ENCODE results near the gene TNFAIP3. TPM values are rescaled to one million over a fixed set of nuclear protein-coding genes. Genes with fewer than 3 reads are reported as not detected.

Gene TNFAIP3
- total RNA-seq, 4 donors from 2014 or later: 21.6 to 48.4 (median 32.8) TPM

GRCh38 chr6:137845460-137845859 lies 21.6 kb upstream of the TNFAIP3 start:
- no peak for DNase-seq (ENCODE audit: low spot score in 2 of 2)
- H3K27me3 ChIP-seq: no peaks in the 10 kb centered on the region
- TF ChIP-seq CTCF (IDR thresholded peaks at IDR 0.05) (peak in 1 of 5 experiments; percentile 15), EP300 (IDR thresholded peaks at IDR 0.05) (no peak)
- H3K27ac ChIP-seq: no peak overlapping the region
- no peak overlapping the region for H3K4me3 ChIP-seq
- H3K36me3 ChIP-seq: no peaks in the 10 kb centered on the region
- peaks cover 0 to 17% (median 0%) of the 10 kb centered on the region in 4 donors for H3K4me1 ChIP-seq
- peaks cover 0 to 3% (median under 1%) of the 10 kb centered on the region in 4 donors for H3K9me3 ChIP-seq
- 72 to 73% methylated on average over 6 of the region's 6 CpGs for WGBS, 2 donors

- H3K4me3 ChIP-seq: no peak overlapping the region
- no peak for DNase-seq (ENCODE audit: low spot score in 2 of 2)
- WGBS, 2 donors: 84 to 89% methylated on average over 6 of the region's 6 CpGs
- no peak for TF ChIP-seq EP300 (IDR thresholded peaks at IDR 0.05)
- TF ChIP-seq POLR2A (IDR thresholded peaks at IDR 0.05): no peak
- no peak for TF ChIP-seq CTCF (IDR thresholded peaks at IDR 0.05)
- H3K27me3 ChIP-seq: no peaks in the 10 kb centered on the region
- H3K9me3 ChIP-seq: no peaks in the 10 kb centered on the region
- peaks cover 0 to 17% (median 0%) of the 10 kb centered on the region in 4 donors for H3K4me1 ChIP-seq
- no peak overlapping the region for H3K27ac ChIP-seq
- H3K36me3 ChIP-seq: no peaks in the 10 kb centered on the region
These were observed 20.8 kb upstream of the TNFAIP3 start for GRCh38 chr6:137846274-137846673.

- TF ChIP-seq POLR2A (IDR thresholded peaks at IDR 0.05) (no peak), EP300 (IDR thresholded peaks at IDR 0.05) (peak in 1 of 2 donors; percentile 63)
- H3K4me1 ChIP-seq: peaks cover 0 to 17% (median 0%) of the 10 kb centered on the region in 4 donors
- 80 to 89% methylated on average over 7 of the region's 7 CpGs for WGBS, 2 donors
- H3K27ac ChIP-seq: no peak overlapping the region
- DNase-seq (ENCODE audit: low spot score in 2 of 2): peak in 1 of 2 donors; percentile 21
- H3K36me3 ChIP-seq: no peaks in the 10 kb centered on the region
- no peaks in the 10 kb centered on the region for H3K9me3 ChIP-seq
- no peak overlapping the region for H3K4me3 ChIP-seq
- H3K27me3 ChIP-seq: no peaks in the 10 kb centered on the region
These were observed 20.2 kb upstream of the TNFAIP3 start for GRCh38 chr6:137846772-137847313.

- Histone ChIP-seq H3K4me1 (peaks cover 0 to 17% (median 0%) of the 10 kb centered on the region in 4 donors), H3K4me3 (no peak overlapping the region), H3K27me3 (no peaks in the 10 kb centered on the region), H3K36me3 (no peaks in the 10 kb centered on the region), H3K9me3 (no peaks in the 10 kb centered on the region), H3K27ac (no peak overlapping the region)
- DNase-seq (ENCODE audit: low spot score in 2 of 2): no peak
- no peak for TF ChIP-seq CTCF (IDR thresholded peaks at IDR 0.05)
- TF ChIP-seq POLR2A (IDR thresholded peaks at IDR 0.05): no peak
- TF ChIP-seq EP300 (IDR thresholded peaks at IDR 0.05): no peak
- 83 to 85% methylated on average over 5 of the region's 5 CpGs for WGBS, 2 donors
These were observed 19.3 kb upstream of the TNFAIP3 start for GRCh38 chr6:137847748-137848147.

- no peak for DNase-seq (ENCODE audit: low spot score in 2 of 2)
- TF ChIP-seq EP300 (IDR thresholded peaks at IDR 0.05) (no peak), CTCF (IDR thresholded peaks at IDR 0.05) (no peak), POLR2A (IDR thresholded peaks at IDR 0.05) (no peak)
- H3K4me1 ChIP-seq: peaks cover 0 to 17% (median 0%) of the 10 kb centered on the region in 4 donors
- no peaks in the 10 kb centered on the region for H3K36me3 ChIP-seq
- no peak overlapping the region for H3K4me3 ChIP-seq
- H3K9me3 ChIP-seq: no peaks in the 10 kb centered on the region
- 35 to 45% methylated on average over 3 of the region's 3 CpGs for WGBS, 2 donors
- no peak overlapping the region for H3K27ac ChIP-seq
- H3K27me3 ChIP-seq: no peaks in the 10 kb centered on the region
These were observed 18.4 kb upstream of the TNFAIP3 start for GRCh38 chr6:137848672-137849071.

All from tibial nerve (tissue), 4 donors.